A549 treated with Hydrocortisone at 1 μM for 4 hours (cell line): Measurements from ENCODE around the gene PLAGL1. TPM values are rescaled to one million over a fixed set of nuclear protein-coding genes. Genes with fewer than 3 reads are reported as not detected.

ENCODE experiments used
- total RNA-seq: library from RNA; stranded (reverse); fragments of 200-300 nt; extraction: Qiagen RNA extraction; gene quantifications from 5 replicates; pipeline ENCODE4 v1.2.3, GENCODE V29; 2022

PLAGL1 gene
- total RNA-seq: 7.3 to 8.7 TPM (median 8.3 TPM) in 5 replicates

GRCh38 chr6:144008120-144008811, at the start of gene PLAGL1:
Gene PLAGL1, minus strand, starts transcription at chr6:144008259. Its CDS starts 60,123 bp downstream, at chr6:143948136.

Other genes starting within 250 kb of the PLAGL1 start
- gene LTV1, start 164.9 kb downstream of the PLAGL1 start, total RNA-seq: 31.7 to 41.4 TPM (median 33.2 TPM) in 5 replicates
- not detected in 5 replicates for gene ZC2HC1B, start 143.8 kb downstream of the PLAGL1 start, total RNA-seq
- gene SF3B5, start 87.3 kb upstream of the PLAGL1 start, total RNA-seq: 165 to 225 TPM (median 212 TPM) in 5 replicates
- 1.9 to 2.7 TPM (median 2.2 TPM) in 5 replicates for gene STX11, start 142.3 kb upstream of the PLAGL1 start, total RNA-seq